ENCODE data around the gene KIF16B. TPM values are rescaled to one million over a fixed set of nuclear protein-coding genes. Genes with fewer than 3 reads are reported as not detected.

KIF16B gene
- total RNA-seq, 2 experiments from 2014 or later, result 3.5 to 4.2 TPM

DNA sequence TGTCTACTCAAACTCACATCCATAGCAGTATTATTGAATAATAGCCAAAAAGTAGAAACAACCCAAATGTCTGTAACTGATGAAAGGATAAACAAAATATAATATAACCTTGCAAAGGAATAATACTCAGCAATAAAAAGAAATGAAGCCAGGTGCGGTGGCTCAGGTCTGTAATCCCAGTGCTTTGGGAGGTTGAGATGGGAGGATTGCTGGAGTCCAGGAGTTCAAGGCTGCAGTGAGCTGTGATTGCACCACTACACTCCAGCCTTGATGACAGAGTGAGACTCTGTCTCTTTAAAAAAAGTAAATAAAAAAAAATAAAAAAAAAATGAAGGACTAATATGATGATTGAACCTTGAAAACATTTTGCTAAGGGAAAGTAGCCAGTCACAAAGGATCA, 22.1 kb upstream of the KIF16B start:
- Mint-ChIP-seq H3K9me3 (no peaks in the 10 kb centered on the region), H3K4me3 (no peak overlapping the region), H3K27ac (no peak overlapping the region), H3K36me3 (ENCODE audit: low read depth) (no peaks in the 10 kb centered on the region), H3K27me3 (peaks cover 9% of the 10 kb centered on the region), H3K4me1 (ENCODE audit: low read depth) (peaks cover 5% of the 10 kb centered on the region)
- DNase-seq (no peak), ATAC-seq (no peak)
- ChIA-PET CTCF (no interaction called here), POLR2A (no interaction called here)
- intact Hi-C loops (cut with micrococcal nuclease), result no loop called here
- no peak for TF ChIP-seq CTCF (IDR thresholded peaks at IDR 0.05)

DNA sequence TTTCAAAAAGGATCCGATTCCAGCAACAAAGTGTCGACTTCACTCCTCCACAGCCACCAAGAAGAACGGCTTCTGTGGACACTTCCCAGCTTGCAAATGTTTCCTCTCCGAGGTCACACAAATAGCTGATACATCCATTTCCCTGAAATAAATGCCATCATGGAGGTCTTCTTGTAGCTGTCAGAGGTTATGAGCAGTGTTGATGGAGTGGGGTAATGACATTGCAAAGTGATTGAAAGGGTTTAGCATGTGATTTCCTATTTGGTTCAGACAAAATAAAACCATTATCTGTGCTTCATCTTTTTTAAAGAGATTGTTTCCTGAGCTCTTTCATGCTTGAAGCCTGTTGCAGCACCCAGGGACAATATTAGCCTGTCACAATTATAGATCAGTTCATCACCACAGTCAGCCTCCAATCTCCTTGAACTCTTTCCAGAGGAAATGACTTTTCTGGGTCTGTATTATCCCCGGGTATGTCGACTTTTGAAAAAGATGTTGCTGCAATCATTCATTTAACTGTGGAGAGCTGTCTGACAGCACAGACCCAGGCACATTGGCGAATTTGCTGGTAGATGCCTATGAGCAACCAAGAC, 16.9 kb upstream of the KIF16B start:
- no peak overlapping the region for H3K4me3 Mint-ChIP-seq
- intact Hi-C loops (cut with micrococcal nuclease), result no loop called here
- TF ChIP-seq CTCF (IDR thresholded peaks at IDR 0.05), result no peak

GRCh38 chr20:16589623-16590022, 16.4 kb upstream of the KIF16B start:
- ChIA-PET POLR2A (no interaction called here), CTCF (interaction anchor here (1.2 kb wide), 1 partner anchor 14 kb away, joined by 3 read pairs; no protein-coding TSS in a partner anchor)
- peaks cover 14% of the 10 kb centered on the region for H3K27me3 Mint-ChIP-seq
- DNase-seq (no peak), ATAC-seq (no peak)
- intact Hi-C loops (cut with micrococcal nuclease), result no loop called here
- H3K9me3 Mint-ChIP-seq, result no peaks in the 10 kb centered on the region
- H3K36me3 Mint-ChIP-seq (ENCODE audit: low read depth), result no peaks in the 10 kb centered on the region
- TF ChIP-seq CTCF (IDR thresholded peaks at IDR 0.05), result no peak
- no peak overlapping the region for H3K4me3 Mint-ChIP-seq
- no peaks in the 10 kb centered on the region for H3K4me1 Mint-ChIP-seq (ENCODE audit: low read depth)
- H3K27ac Mint-ChIP-seq, result no peak overlapping the region

More for the DNA sequence above, 16.9 kb upstream of the KIF16B start:
- CTCF ChIA-PET, result interaction anchor here (1.2 kb wide), 1 partner anchor 13 kb away, joined by 3 read pairs; no protein-coding TSS in a partner anchor
- POLR2A ChIA-PET, result no interaction called here
- no peaks in the 10 kb centered on the region for H3K36me3 Mint-ChIP-seq (ENCODE audit: low read depth)
- H3K9me3 Mint-ChIP-seq, result no peaks in the 10 kb centered on the region
- no peak for DNase-seq
- ATAC-seq, result no peak
- H3K27me3 Mint-ChIP-seq, result peaks cover 12% of the 10 kb centered on the region
- H3K27ac Mint-ChIP-seq, result no peak overlapping the region
- H3K4me1 Mint-ChIP-seq (ENCODE audit: low read depth), result no peaks in the 10 kb centered on the region

DNA sequence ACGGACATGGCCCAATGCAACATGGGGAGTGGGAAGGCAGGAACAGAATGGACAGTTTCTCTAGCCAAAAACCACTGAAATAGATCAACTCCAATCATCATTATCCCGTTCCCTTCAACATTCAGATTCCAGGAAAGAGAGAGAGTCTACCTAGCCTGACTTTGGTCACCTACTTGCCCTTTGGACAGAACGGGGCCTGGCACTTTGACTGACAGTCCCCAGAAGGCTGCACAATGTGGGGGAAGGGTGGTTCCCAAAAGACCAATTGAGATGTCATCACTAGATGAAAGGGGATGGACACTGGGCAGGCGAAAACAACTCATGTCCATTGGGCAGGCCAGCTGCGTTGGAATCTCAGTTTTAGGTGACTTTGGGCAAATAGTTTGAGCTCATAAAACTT, 15.0 kb upstream of the KIF16B start:
- Mint-ChIP-seq H3K4me1 (ENCODE audit: low read depth) (no peaks in the 10 kb centered on the region), H3K27ac (no peak overlapping the region), H3K4me3 (no peak overlapping the region), H3K27me3 (peaks cover 16% of the 10 kb centered on the region), H3K36me3 (ENCODE audit: low read depth) (no peaks in the 10 kb centered on the region), H3K9me3 (no peaks in the 10 kb centered on the region)
- ATAC-seq, result no peak
- ChIA-PET CTCF (no interaction called here), POLR2A (no interaction called here)
- no peak for DNase-seq
- TF ChIP-seq CTCF (IDR thresholded peaks at IDR 0.05), result no peak
- intact Hi-C loops (cut with micrococcal nuclease), result no loop called here

DNA sequence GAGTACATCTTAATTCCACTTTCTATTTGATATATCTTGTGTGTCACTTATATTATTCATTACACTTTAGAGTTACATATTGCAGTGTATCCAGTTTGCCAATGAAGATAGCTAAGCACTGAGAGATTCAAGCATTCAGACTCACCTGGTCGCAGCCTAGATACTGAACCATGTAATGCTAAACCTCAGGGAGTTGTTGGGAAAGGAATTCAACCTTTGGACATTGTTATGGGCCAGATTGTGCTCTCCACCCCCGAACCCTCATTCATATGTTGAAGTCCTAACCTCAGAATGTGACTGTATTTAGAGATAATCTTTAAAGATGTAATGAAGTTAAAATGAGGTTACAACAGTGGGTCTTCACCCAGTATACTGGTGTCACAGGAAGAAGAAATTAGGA, 13.8 kb upstream of the KIF16B start:
- H3K4me3 Mint-ChIP-seq, result no peak overlapping the region
- no peaks in the 10 kb centered on the region for H3K9me3 Mint-ChIP-seq
- ATAC-seq (no peak), DNase-seq (no peak)
- H3K27me3 Mint-ChIP-seq, result peaks cover 13% of the 10 kb centered on the region
- TF ChIP-seq CTCF (IDR thresholded peaks at IDR 0.05), result no peak
- ChIA-PET POLR2A (no interaction called here), CTCF (no interaction called here)
- intact Hi-C loops (cut with micrococcal nuclease), result no loop called here
- H3K27ac Mint-ChIP-seq, result no peak overlapping the region
- no peaks in the 10 kb centered on the region for H3K4me1 Mint-ChIP-seq (ENCODE audit: low read depth)
- no peaks in the 10 kb centered on the region for H3K36me3 Mint-ChIP-seq (ENCODE audit: low read depth)
